PC-3 (cell line): ENCODE measurements around the gene AMZ1. TPM values are rescaled to one million over a fixed set of nuclear protein-coding genes. Genes with fewer than 3 reads are reported as not detected.

Source experiments
- ATAC-seq: fragments of 200-7000 bp; cut with Tn5 transposase; 2 replicates; pipeline ENCODE4 v1.9.1; 2020; ENCODE audit warnings: mild to moderate bottlenecking, moderate library complexity
- BruUV-seq: library from RNA; stranded (reverse); fragments of 400-500 nt; replicated peaks from 2 replicates; lab custom pipeline; 2021; lab: Mats Ljungman, UMichigan
- CTCF ChIA-PET: fragments of 300-600 bp; sonication (Branson Sonifier 250); formaldehyde crosslinking; loops from one replicate; lab custom pipeline; 2022; ENCODE audit warnings: antibody characterized with exemption; lab: Charles Lee
- POLR2A ChIA-PET: fragments of 300-600 bp; sonication (Branson Sonifier 250); formaldehyde crosslinking; loops from one replicate; lab custom pipeline; 2022; ENCODE audit warnings: antibody characterized with exemption; ENCODE audit not compliant: unreplicated experiment; lab: Charles Lee
- DNase-seq: peaks from one replicate; pipeline ENCODE4 v3.0.0-alpha.2; 2015
- H2AFZ ChIP-seq: fragments of 300-600 bp; sonication (generic); 2 replicates; pipeline ENCODE4 v1.6.0; 2016; ENCODE audit warnings: antibody characterized with exemption, low read length
- H3F3A ChIP-seq: fragments of 300-600 bp; sonication (generic); one replicate; pipeline ENCODE4 v1.6.0; 2017; ENCODE audit warnings: antibody characterized with exemption, low read length, control low read depth, mild to moderate bottlenecking; ENCODE audit not compliant: unreplicated experiment
- H3K27ac ChIP-seq: fragments of 300-600 bp; sonication (generic); 2 replicates; pipeline ENCODE4 v1.5.1; 2016; ENCODE audit warnings: mild to moderate bottlenecking, low read length
- H3K27me3 ChIP-seq: fragments of 300-600 bp; sonication (generic); 2 replicates; pipeline ENCODE4 v1.6.1; 2016; ENCODE audit warnings: low read length, mixed read lengths
- H3K36me3 ChIP-seq: fragments of 300-600 bp; sonication (generic); 2 replicates; pipeline ENCODE4 v1.6.1; 2016; ENCODE audit warnings: low read depth, mixed run types, low read length, mixed read lengths
- H3K4me1 ChIP-seq: fragments of 300-600 bp; sonication (generic); 2 replicates; pipeline ENCODE4 v1.5.1; 2016; ENCODE audit warnings: low read length; ENCODE audit not compliant: insufficient read depth
- H3K4me2 ChIP-seq: fragments of 300-600 bp; sonication (generic); 2 replicates; pipeline ENCODE4 v1.6.0; 2016; ENCODE audit warnings: low read length
- H3K4me3 ChIP-seq: fragments of 300-600 bp; sonication (generic); 2 replicates; pipeline ENCODE4 v1.5.1; 2016; ENCODE audit warnings: mild to moderate bottlenecking, low read length, mixed read lengths
- H3K79me2 ChIP-seq: fragments of 300-600 bp; sonication (generic); 2 replicates; pipeline ENCODE4 v1.6.1; 2017; ENCODE audit warnings: low read length, mixed read lengths
- H3K9ac ChIP-seq: fragments of 300-600 bp; sonication (generic); 2 replicates; pipeline ENCODE4 v1.6.0; 2016; ENCODE audit warnings: mild to moderate bottlenecking, low read length
- H3K9me2 ChIP-seq: fragments of 300-600 bp; sonication (generic); replicated peaks from 2 replicates; pipeline ENCODE4 v1.6.1; 2016; ENCODE audit warnings: mixed run types, low read length, mixed read lengths
- H3K9me3 ChIP-seq: fragments of 300-600 bp; sonication (generic); 2 replicates; pipeline ENCODE4 v1.6.1; 2016; ENCODE audit warnings: low read length, mixed read lengths
- H4K20me1 ChIP-seq: fragments of 300-600 bp; sonication (generic); 2 replicates; pipeline ENCODE4 v1.6.1; 2016; ENCODE audit warnings: low read length, mixed read lengths
- CTCF ChIP-seq: fragments of 300-600 bp; sonication (generic); conservative IDR thresholded peaks from 2 replicates; pipeline ENCODE4 v1.5.1; 2017; ENCODE audit warnings: antibody characterized with exemption, low read depth, mild to moderate bottlenecking, low read length
- EZH2 ChIP-seq: fragments of 300-600 bp; sonication (generic); IDR thresholded peaks from one replicate; pipeline ENCODE4 v1.6.1; 2017; ENCODE audit warnings: antibody characterized with exemption, mild to moderate bottlenecking, low read length; ENCODE audit not compliant: unreplicated experiment
- EZH2phosphoT487 ChIP-seq: fragments of 300-600 bp; sonication (generic); IDR thresholded peaks from 2 replicates; pipeline ENCODE4 v1.6.1; 2018; ENCODE audit warnings: mild to moderate bottlenecking, antibody characterized with exemption, low read length, borderline replicate concordance
- intact Hi-C: fragments of 100-400 bp; cut with micrococcal nuclease; formaldehyde crosslinking; loops from 2 replicates; pipeline ENCODE4 v1.9.0; 2023
- total RNA-seq: library from RNA; depleted of rRNA; stranded (reverse); fragments of >200 nt; gene quantifications from 2 replicates; pipeline ENCODE4 v1.2.3, GENCODE V29; 2014

AMZ1 gene
- total RNA-seq, 1 experiment from 2014 or later: not detected

GRCh38 chr7:2709553-2710285 lies 21.7 kb downstream of the AMZ1 start:
- ATAC-seq (peak; percentile 89), DNase-seq (peak; percentile 63)
- Histone ChIP-seq H3K27ac (no peak overlapping the region), H3K9me3 (no peaks in the 10 kb centered on the region), H3K27me3 (no peaks in the 10 kb centered on the region), H3F3A (no peaks in the 10 kb centered on the region), H3K36me3 (no peaks in the 10 kb centered on the region), H3K9ac (no peak overlapping the region), H3K9me2 (no peaks in the 10 kb centered on the region), H3K4me1 (no peaks in the 10 kb centered on the region), H3K4me3 (no peak overlapping the region), H3K79me2 (no peaks in the 10 kb centered on the region), H4K20me1 (no peaks in the 10 kb centered on the region), H2AFZ (no peak overlapping the region), H3K4me2 (no peak overlapping the region)
- ChIA-PET POLR2A (no interaction called here), CTCF (interaction anchor here (0.5 to 1.5 kb wide), 6 partner anchors 10 to 277 kb away, joined by 3 to 7 read pairs (median 4); no protein-coding TSS in a partner anchor)
- no TSS peak for BruUV-seq
- intact Hi-C loops: no loop called here
- TF ChIP-seq EZH2phosphoT487 (no peak), EZH2 (no peak), CTCF (peak; percentile 85)

- H3K9me2 ChIP-seq: no peaks in the 10 kb centered on the region
- no TSS peak for BruUV-seq
- ATAC-seq (no peak), DNase-seq (no peak)
- ChIA-PET CTCF (interaction anchor here (0.5 to 1.5 kb wide), 4 partner anchors 9 to 278 kb away, joined by 3 to 7 read pairs (median 4); no protein-coding TSS in a partner anchor), POLR2A (no interaction called here)
- H3K27me3 ChIP-seq: no peaks in the 10 kb centered on the region
- no peaks in the 10 kb centered on the region for H3K79me2 ChIP-seq
- H3K27ac ChIP-seq: no peak overlapping the region
- H3K4me3 ChIP-seq: no peak overlapping the region
- no peaks in the 10 kb centered on the region for H4K20me1 ChIP-seq
- no peaks in the 10 kb centered on the region for H3K4me1 ChIP-seq
- H3K9ac ChIP-seq: no peak overlapping the region
- H3K9me3 ChIP-seq: no peaks in the 10 kb centered on the region
- H3F3A ChIP-seq: no peaks in the 10 kb centered on the region
- H3K36me3 ChIP-seq: no peaks in the 10 kb centered on the region
- intact Hi-C loops: no loop called here
- TF ChIP-seq EZH2 (no peak), EZH2phosphoT487 (no peak), CTCF (no peak)
- no peak overlapping the region for H3K4me2 ChIP-seq
- no peak overlapping the region for H2AFZ ChIP-seq
These were observed 22.3 kb downstream of the AMZ1 start for GRCh38 chr7:2710286-2710655.

GRCh38 chr7:2710901-2711551 lies 23.0 kb downstream of the AMZ1 start:
- intact Hi-C loops: no loop called here
- H2AFZ ChIP-seq: no peak overlapping the region
- no TSS peak for BruUV-seq
- H3K36me3 ChIP-seq: no peaks in the 10 kb centered on the region
- no peaks in the 10 kb centered on the region for H4K20me1 ChIP-seq
- no peaks in the 10 kb centered on the region for H3K27me3 ChIP-seq
- DNase-seq (no peak), ATAC-seq (no peak)
- ChIA-PET POLR2A (no interaction called here), CTCF (interaction anchor here (1.0 to 1.5 kb wide), 2 partner anchors 8 to 40 kb away, joined by 4 to 7 read pairs; no protein-coding TSS in a partner anchor)
- no peak overlapping the region for H3K4me2 ChIP-seq
- no peaks in the 10 kb centered on the region for H3K9me2 ChIP-seq
- H3K4me3 ChIP-seq: no peak overlapping the region
- H3K9ac ChIP-seq: no peak overlapping the region
- no peaks in the 10 kb centered on the region for H3K4me1 ChIP-seq
- H3F3A ChIP-seq: no peaks in the 10 kb centered on the region
- H3K9me3 ChIP-seq: no peaks in the 10 kb centered on the region
- H3K27ac ChIP-seq: no peak overlapping the region
- H3K79me2 ChIP-seq: no peaks in the 10 kb centered on the region
- TF ChIP-seq EZH2 (no peak), EZH2phosphoT487 (no peak), CTCF (no peak)
